ENCODE measurements around the gene ERVH48-1.
"Not testable (repeated sequence)": the region's sequence is repeated elsewhere in the genome, so short reads cannot be mapped to it uniquely, and the experiment has no call there.

Gene ERVH48-1

GRCh38 chr21:42925114-42925926 lies at the start of gene ERVH48-1:
TSS of gene ERVH48-1 (minus strand) at chr21:42925630. CDS start at chr21:42919006, 6,624 bp downstream.
- DNase-seq, result peak; percentile 12

GRCh38 chr21:42973991-42974831 lies 48.8 kb upstream of the ERVH48-1 start, which contains the start of gene PKNOX1:
TSS of gene PKNOX1 (plus strand) at chr21:42974562. CDS start at chr21:43004382, 29,820 bp downstream.
- DNase-seq, result peak; percentile 99

DNA sequence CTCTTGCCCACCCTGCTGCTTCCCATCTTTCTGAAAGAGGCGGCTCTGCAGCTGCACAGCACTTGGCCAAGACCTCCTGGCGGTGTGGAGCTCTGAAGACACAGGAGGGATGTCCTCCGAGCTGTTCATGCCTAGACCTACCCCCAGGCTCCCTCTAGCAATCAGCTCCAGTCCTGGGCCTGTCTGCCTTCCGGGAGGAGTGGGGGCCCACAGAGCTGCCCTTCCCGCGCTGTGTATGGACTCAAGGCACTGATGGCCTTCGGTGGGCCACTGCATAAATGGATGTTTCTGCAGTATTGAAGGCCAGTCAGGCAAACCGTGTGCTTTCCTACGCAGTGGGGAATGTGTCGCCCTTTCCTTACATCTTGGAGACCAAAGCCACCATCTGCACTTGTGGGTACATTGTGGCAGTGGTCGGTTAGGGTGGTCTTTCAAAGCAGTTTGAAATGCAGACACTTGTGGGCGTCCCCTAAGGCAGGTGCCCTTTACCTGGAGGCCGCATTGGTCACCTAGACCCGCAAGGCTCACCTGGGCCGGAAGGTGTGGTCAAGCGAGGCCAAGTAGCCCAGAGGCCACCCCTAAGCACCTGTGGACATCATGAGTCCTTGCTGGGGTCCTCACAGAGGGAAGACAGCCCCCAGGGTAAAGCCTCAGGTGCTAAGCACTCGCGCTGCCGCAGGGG lies 48.0 kb upstream of the ERVH48-1 start:
- no peak for DNase-seq

- no peak for DNase-seq
Observed at GRCh38 chr21:42971897-42972275, 46.5 kb upstream of the ERVH48-1 start.

DNA sequence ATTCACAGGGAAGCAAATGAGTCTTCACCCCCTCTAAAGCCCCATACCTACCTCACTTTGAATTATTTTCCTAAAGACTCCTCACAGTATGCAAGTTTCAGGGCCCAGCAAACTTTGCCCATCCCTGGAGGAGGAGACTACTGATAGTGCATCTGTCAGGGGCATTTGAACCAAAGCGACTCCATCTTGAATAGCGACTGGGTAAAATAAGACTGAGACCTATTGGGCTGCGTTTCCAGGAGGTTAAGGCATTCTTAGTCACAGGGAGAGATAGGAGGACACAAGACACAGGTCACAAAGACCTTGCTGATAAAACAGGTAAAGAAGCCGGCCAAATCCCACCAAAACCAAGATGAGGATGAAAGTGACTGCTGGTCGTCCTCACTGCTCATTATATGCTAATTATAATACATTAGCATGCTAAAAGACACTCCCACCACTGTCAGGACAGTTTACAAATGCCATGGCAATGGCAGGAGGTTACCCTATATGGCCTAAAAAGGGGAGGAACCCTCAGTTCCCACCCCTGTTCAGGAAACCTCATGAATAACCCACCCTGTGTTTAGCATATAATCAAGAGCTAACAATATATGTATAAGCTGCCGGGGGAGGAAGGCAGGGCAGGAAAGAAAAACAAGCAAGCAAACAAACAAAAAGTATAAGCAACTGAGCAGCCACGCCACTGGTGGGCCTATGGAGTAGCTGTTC lies 45.7 kb upstream of the ERVH48-1 start:
- DNase-seq, result no peak

GRCh38 chr21:42969193-42969600 lies 43.8 kb upstream of the ERVH48-1 start:
- DNase-seq, result no peak

DNA sequence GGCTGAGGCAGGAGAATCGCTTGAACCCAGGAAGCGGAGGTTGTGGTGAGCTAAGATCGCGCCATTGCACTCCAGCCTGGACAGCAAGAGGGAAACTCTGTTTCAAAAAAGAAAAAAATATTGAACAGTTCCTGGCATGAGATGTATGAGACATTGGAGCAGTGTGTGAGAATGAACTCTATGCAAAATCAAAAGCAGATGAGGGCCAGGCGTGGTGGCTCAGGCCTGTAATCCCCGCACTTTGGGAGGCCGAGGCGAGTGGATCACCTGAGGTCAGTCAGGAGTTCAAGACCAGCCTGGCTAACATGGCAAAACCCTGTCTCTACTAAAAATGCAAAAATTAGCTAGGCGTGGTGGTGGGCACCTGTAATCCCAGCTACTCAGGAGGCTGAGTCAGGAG lies 42.2 kb upstream of the ERVH48-1 start:
- DNase-seq, result not testable (repeated sequence)

GRCh38 chr21:42965211-42965560 lies 39.8 kb upstream of the ERVH48-1 start:
- no peak for DNase-seq

- no peak for DNase-seq
Observed at GRCh38 chr21:42964546-42965210, 39.2 kb upstream of the ERVH48-1 start.

GRCh38 chr21:42964086-42964485 lies 38.7 kb upstream of the ERVH48-1 start:
- no peak for DNase-seq

GRCh38 chr21:42962380-42963007 lies 37.1 kb upstream of the ERVH48-1 start:
- no peak for DNase-seq

DNA sequence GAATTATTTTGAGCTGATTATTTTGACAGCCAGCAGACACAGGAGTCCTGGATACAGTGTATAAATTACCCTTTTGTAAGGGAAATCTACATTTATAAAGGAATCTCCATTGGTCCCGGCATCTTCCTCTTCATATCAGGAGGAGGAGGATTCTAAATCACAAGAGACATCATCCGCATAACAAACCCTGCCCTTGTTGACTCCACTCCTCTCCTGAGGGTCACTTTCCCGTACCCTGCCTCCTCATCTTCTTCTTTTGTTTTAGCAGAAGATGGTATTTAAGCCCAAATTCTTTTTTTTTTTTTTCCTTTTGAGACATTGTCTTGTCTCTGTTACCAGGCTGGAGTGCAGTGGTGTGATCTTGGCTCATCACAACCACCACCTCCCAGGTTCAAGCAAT lies 34.3 kb upstream of the ERVH48-1 start:
- no peak for DNase-seq

GRCh38 chr21:42958122-42958521 lies 32.7 kb upstream of the ERVH48-1 start:
- not testable (repeated sequence) for DNase-seq

GRCh38 chr21:42956824-42957630 lies 31.6 kb upstream of the ERVH48-1 start:
- DNase-seq, result no peak

- not testable (repeated sequence) for DNase-seq
Observed at GRCh38 chr21:42951193-42951592, 25.8 kb upstream of the ERVH48-1 start.

GRCh38 chr21:42949094-42949755 lies 23.8 kb upstream of the ERVH48-1 start:
- DNase-seq, result not testable (repeated sequence)

GRCh38 chr21:42942244-42942643 lies 16.8 kb upstream of the ERVH48-1 start:
- DNase-seq, result no peak

DNA sequence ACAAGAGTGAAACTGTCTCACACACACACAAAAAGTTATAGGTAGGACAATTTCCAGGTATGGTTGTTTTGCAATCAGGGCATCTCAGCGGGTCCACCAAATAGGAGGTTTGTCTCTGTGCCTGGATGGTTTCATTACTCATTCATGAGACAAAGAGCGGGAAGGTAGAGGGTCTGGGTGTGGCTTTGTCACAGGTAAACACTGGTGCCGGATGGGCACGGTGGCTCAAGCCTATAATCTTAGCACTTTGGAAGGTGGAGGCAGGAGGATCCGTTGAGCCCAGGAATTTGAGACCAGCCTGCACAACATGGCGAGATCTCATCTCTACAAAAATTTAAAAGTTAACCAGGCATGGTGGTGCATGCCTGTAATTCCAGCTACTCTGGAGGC lies 16.3 kb upstream of the ERVH48-1 start:
- no peak for DNase-seq

DNA sequence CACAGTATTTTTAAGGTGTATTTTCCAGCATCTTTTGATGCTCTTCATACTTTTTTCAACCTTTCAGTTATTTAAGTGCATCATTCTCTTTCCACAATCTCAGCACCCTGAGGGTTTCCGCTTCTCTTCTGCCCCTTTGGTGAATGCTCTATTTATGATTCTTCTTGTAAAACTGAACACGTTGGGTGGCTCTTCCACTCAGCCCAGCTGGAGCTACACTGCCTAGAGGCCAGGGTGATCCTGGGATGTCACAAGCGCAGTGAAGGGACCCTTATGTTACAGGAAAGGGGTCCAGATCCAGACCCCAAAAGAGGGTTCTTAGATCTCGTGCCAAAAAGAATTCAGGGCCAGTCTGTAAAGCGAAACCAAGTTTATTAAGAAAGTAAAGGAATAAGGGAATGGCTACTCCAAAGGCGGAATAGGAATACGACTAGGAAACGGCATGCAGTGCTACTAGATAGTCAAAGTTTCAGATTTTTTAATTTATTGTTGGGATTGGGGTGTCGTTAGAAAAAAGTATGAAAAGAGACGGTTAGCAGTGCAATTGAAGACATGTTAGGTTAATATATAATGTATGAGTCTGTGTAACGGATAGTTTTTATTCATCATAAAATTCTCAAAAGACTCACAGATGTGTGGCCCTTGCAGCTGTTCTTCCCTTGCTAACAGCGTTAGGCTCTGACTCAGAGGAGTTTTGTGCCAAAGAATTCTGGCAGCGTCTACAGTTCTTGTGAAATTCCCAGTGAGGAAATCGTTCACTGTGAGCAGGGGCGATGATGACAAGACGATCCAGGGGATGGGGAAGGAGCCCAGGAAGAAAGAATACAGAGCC lies 14.4 kb upstream of the ERVH48-1 start:
- peak; percentile 98 for DNase-seq
